Measurements from ENCODE around the gene NAB2. TPM values are rescaled to one million over a fixed set of nuclear protein-coding genes. Genes with fewer than 3 reads are reported as not detected.

The NAB2 gene
- total and polyA plus RNA-seq, 10 of the 15 experiments (the other 5 are each of a cell fraction or from before 2014, with no cell fraction given): 0.35 to 35.2 (median 15.3) TPM

- intact Hi-C loops (cut with micrococcal nuclease; ENCODE audit: unreplicated experiment): no loop called here
Measured at GRCh38 chr12:57097554-57097835, 8.6 kb downstream of the NAB2 start.

GRCh38 chr12:57098546-57098945, 9.6 kb downstream of the NAB2 start:
- TF ChIP-seq SIX5 (IDR thresholded peaks at IDR 0.05; ENCODE audit: low read depth, low read length, severe bottlenecking) (no peak), LARP7 (IDR thresholded peaks at IDR 0.05) (no peak)
- Histone ChIP-seq H3K4me3 (no peak overlapping the region), H3K9me3 (replicated peaks; ENCODE audit: control insufficient read depth, insufficient read depth, low read length) (no peaks in the 10 kb centered on the region), H3K27ac (ENCODE audit: control insufficient read depth, insufficient read depth) (no peak overlapping the region), H4K20me1 (ENCODE audit: control insufficient read depth, insufficient read depth) (no peaks in the 10 kb centered on the region), H3K79me2 (ENCODE audit: control insufficient read depth, insufficient read depth, low read length) (peaks cover 2% of the 10 kb centered on the region; the same call in 1 of the 2 replicates), H3K27me3 (replicated peaks in 1 of 2; ENCODE audit: control insufficient read depth in 2 of 2, insufficient read depth in 2 of 2, low read length in 1 of 2) (no peaks in the 10 kb centered on the region), H3K9ac (ENCODE audit: control insufficient read depth, insufficient read depth, low read length) (no peak overlapping the region), H3K36me3 (ENCODE audit: control insufficient read depth in 2 of 2, insufficient read depth in 2 of 2, low read length in 1 of 2) (peaks cover 18 to 21% of the 10 kb centered on the region in 2 experiments), H3K4me2 (ENCODE audit: control insufficient read depth, insufficient read depth) (no peak overlapping the region), H3K4me1 (ENCODE audit: control insufficient read depth, insufficient read depth, low read length) (peaks cover 20% of the 10 kb centered on the region), H2AFZ (ENCODE audit: control insufficient read depth, low read depth, low read length) (no peak overlapping the region)
- ChIA-PET RAD21 (ENCODE audit: unreplicated experiment) (interaction anchor here (0.6 to 1.9 kb wide), 5 partner anchors 13 to 144 kb away, joined by 3 to 5 read pairs (median 3); partner anchors contain the start of gene NEMP1), POLR2A (interaction anchor here (0.8 to 4.4 kb wide), 4 partner anchors 9 to 29 kb away, joined by 3 to 40 read pairs (median 6); partner anchors contain the start of genes NEMP1 and STAT6), CTCF (interaction anchor here (0.8 to 4.2 kb wide), 6 partner anchors 13 to 354 kb away, joined by 3 to 23 read pairs (median 6); partner anchors contain the start of gene STAT6), SMC1A (ENCODE audit: uncharacterized antibody, unreplicated experiment) (interaction anchor here (1.2 to 10.4 kb wide), 3 partner anchors 11 to 30 kb away, joined by 6 to 120 read pairs (median 9); partner anchors contain the start of genes NEMP1 and STAT6)
- 100% methylated on average over 1 of the region's 1 CpG for WGBS (ENCODE audit: insufficient coverage, insufficient replicate concordance, low lambda C conversion rate, missing lambda C conversion rate)
- in situ Hi-C loops (cut with MboI): no loop called here
- no peak for FAIRE-seq
- no peak for ATAC-seq
- no TSS peak for BruUV-seq (replicated peaks)
- intact Hi-C loops (cut with micrococcal nuclease; ENCODE audit: unreplicated experiment): no loop called here
- DNase-seq (ENCODE audit: low read depth, low spot score): no peak

More at GRCh38 chr12:57097554-57097835, 8.6 kb downstream of the NAB2 start:
- FAIRE-seq (no peak), ATAC-seq (no peak), DNase-seq (ENCODE audit: low read depth, low spot score) (no peak)
- no peak overlapping the region for H3K27ac ChIP-seq (ENCODE audit: control insufficient read depth, insufficient read depth)
- in situ Hi-C loops (cut with MboI): no loop called here
- H3K36me3 ChIP-seq (ENCODE audit: control insufficient read depth in 2 of 2, insufficient read depth in 2 of 2, low read length in 1 of 2): peaks cover 18 to 25% of the 10 kb centered on the region in 2 experiments
- POLR2A ChIA-PET: interaction anchor here (0.7 to 4.4 kb wide), 2 partner anchors 9 to 13 kb away, joined by 4 to 40 read pairs; partner anchors contain the start of gene STAT6
- 94% methylated on average over 8 of the region's 8 CpGs for WGBS (ENCODE audit: insufficient coverage, insufficient replicate concordance, low lambda C conversion rate, missing lambda C conversion rate)
- peaks cover 6% of the 10 kb centered on the region for H3K79me2 ChIP-seq (ENCODE audit: control insufficient read depth, insufficient read depth, low read length)
- SMC1A ChIA-PET (ENCODE audit: uncharacterized antibody, unreplicated experiment): interaction anchor here (1.2 to 10.4 kb wide), 3 partner anchors 12 to 29 kb away, joined by 6 to 120 read pairs (median 9); partner anchors contain the start of genes NEMP1 and STAT6
- no peaks in the 10 kb centered on the region for H4K20me1 ChIP-seq (ENCODE audit: control insufficient read depth, insufficient read depth)
- no peaks in the 10 kb centered on the region for H3K27me3 ChIP-seq (replicated peaks in 1 of 2; ENCODE audit: control insufficient read depth in 2 of 2, insufficient read depth in 2 of 2, low read length in 1 of 2)
- no peaks in the 10 kb centered on the region for H3K9me3 ChIP-seq (replicated peaks; ENCODE audit: control insufficient read depth, insufficient read depth, low read length)
- BruUV-seq (replicated peaks): no TSS peak
- H3K4me3 ChIP-seq: no peak overlapping the region
- TF ChIP-seq SPI1 (IDR thresholded peaks at IDR 0.05; ENCODE audit: borderline replicate concordance, insufficient read depth, low read depth, low read length): no peak
- H3K9ac ChIP-seq (ENCODE audit: control insufficient read depth, insufficient read depth, low read length): no peak overlapping the region
- H2AFZ ChIP-seq (ENCODE audit: control insufficient read depth, low read depth, low read length): no peak overlapping the region
- RAD21 ChIA-PET (ENCODE audit: unreplicated experiment): interaction anchor here (0.9 to 1.2 kb wide), 3 partner anchors 19 to 66 kb away, joined by 3 to 4 read pairs (median 3); partner anchors contain the start of gene NEMP1
- H3K4me2 ChIP-seq (ENCODE audit: control insufficient read depth, insufficient read depth): no peak overlapping the region
- CTCF ChIA-PET: interaction anchor here (1.3 to 4.2 kb wide), 5 partner anchors 14 to 355 kb away, joined by 4 to 23 read pairs (median 7); partner anchors contain the start of gene STAT6
- H3K4me1 ChIP-seq (ENCODE audit: control insufficient read depth, insufficient read depth, low read length): peaks cover 26% of the 10 kb centered on the region
